ENCODE measurements around the gene SMIM35.

Gene SMIM35

GRCh38 chr11:118111019-118111743 is 24.4 kb upstream of the SMIM35 start:
- Histone ChIP-seq H3K27ac (ENCODE audit: extremely low read depth, low read depth, low read length) (no peak overlapping the region), H3K36me3 (ENCODE audit: control insufficient read depth in 2 of 2, insufficient read depth in 1 of 2, low read length in 2 of 2) (no peaks in the 10 kb centered on the region), H3K4me1 (ENCODE audit: control insufficient read depth, insufficient read depth, low read length) (no peaks in the 10 kb centered on the region), H3K9me3 (ENCODE audit: control insufficient read depth, insufficient read depth, low read depth, low read length) (no peaks in the 10 kb centered on the region), H3K4me3 (ENCODE audit: low read depth, low read length) (no peak overlapping the region)
- ChIA-PET POLR2A (no interaction called here), CTCF (no interaction called here)
- TF ChIP-seq SETDB1 (IDR thresholded peaks at IDR 0.05; ENCODE audit: insufficient read length, low read length): no peak
- TF ChIP-seq ZNF133 (tag by site-specific recombination; IDR thresholded peaks at IDR 0.05): no peak
- TF ChIP-seq YY1 (tag by site-specific recombination; IDR thresholded peaks at IDR 0.05): no peak
- peak; percentile 80 for TF ChIP-seq EGR2 (tag by site-specific recombination; IDR thresholded peaks at IDR 0.05; ENCODE audit: low read depth)
- TF ChIP-seq SP7 (tag by site-specific recombination; IDR thresholded peaks at IDR 0.05): no peak
- TF ChIP-seq ZNF16 (tag by site-specific recombination; IDR thresholded peaks at IDR 0.05; ENCODE audit: low read depth): no peak
- 0 out of 2 replicates have a peak, but pooled peaks have one; percentile 24 for TF ChIP-seq KLF1 (tag by site-specific recombination; IDR thresholded peaks at IDR 0.05)
- TF ChIP-seq ZNF423 (tag by site-specific recombination; IDR thresholded peaks at IDR 0.05): no peak
- TF ChIP-seq PRDM10 (tag by site-specific recombination; IDR thresholded peaks at IDR 0.05): peak; percentile 99
- TF ChIP-seq ZNF157 (tag by site-specific recombination; IDR thresholded peaks at IDR 0.05): no peak
- no peak for TF ChIP-seq ZNF561 (tag by site-specific recombination; IDR thresholded peaks at IDR 0.05; ENCODE audit: borderline replicate concordance)
- peak; percentile 83 for TF ChIP-seq ZFHX2 (tag by site-specific recombination; conservative IDR thresholded peaks at IDR 0.05)
- no peak for TF ChIP-seq KLF7 (tag by site-specific recombination; IDR thresholded peaks at IDR 0.05; ENCODE audit: borderline replicate concordance)

GRCh38 chr11:118109231-118109630 is 22.5 kb upstream of the SMIM35 start:
- ChIA-PET CTCF (interaction anchor here (0.8 kb wide), 1 partner anchor 89 kb away, joined by 4 read pairs; no protein-coding TSS in a partner anchor), POLR2A (no interaction called here)
- no peak overlapping the region for H3K27ac ChIP-seq (ENCODE audit: extremely low read depth, low read depth, low read length)
- TF ChIP-seq ZNF830 (tag by site-specific recombination; IDR thresholded peaks at IDR 0.05; ENCODE audit: low read depth) (no peak), BCL11A (tag by site-specific recombination; IDR thresholded peaks at IDR 0.05; ENCODE audit: low read depth) (no peak), MZF1 (tag by site-specific recombination; IDR thresholded peaks at IDR 0.05; ENCODE audit: borderline replicate concordance) (no peak), ZNF585B (tag by site-specific recombination; IDR thresholded peaks at IDR 0.05) (no peak), ZNF623 (tag by site-specific recombination; IDR thresholded peaks at IDR 0.05) (no peak), ZBTB48 (tag by site-specific recombination; IDR thresholded peaks at IDR 0.05) (no peak), ZBTB7A (tag by site-specific recombination; IDR thresholded peaks at IDR 0.05; ENCODE audit: low read depth) (no peak), ZNF510 (tag by site-specific recombination; IDR thresholded peaks at IDR 0.05; ENCODE audit: insufficient replicate concordance) (no peak), ZNF488 (tag by site-specific recombination; IDR thresholded peaks at IDR 0.05) (no peak), ZNF560 (tag by site-specific recombination; IDR thresholded peaks at IDR 0.05; ENCODE audit: borderline replicate concordance) (no peak), ZNF391 (tag by site-specific recombination; IDR thresholded peaks at IDR 0.05; ENCODE audit: borderline replicate concordance, low read depth) (no peak), ZNF362 (tag by site-specific recombination; IDR thresholded peaks at IDR 0.05) (no peak), SP7 (tag by site-specific recombination; IDR thresholded peaks at IDR 0.05) (no peak), ZNF426 (tag by site-specific recombination; IDR thresholded peaks at IDR 0.05) (no peak), OSR2 (tag by site-specific recombination; IDR thresholded peaks at IDR 0.05) (no peak), ZNF707 (tag by site-specific recombination; IDR thresholded peaks at IDR 0.05) (no peak), ZNF792 (tag by site-specific recombination; IDR thresholded peaks at IDR 0.05) (no peak), ZBTB1 (tag by site-specific recombination; IDR thresholded peaks at IDR 0.05) (no peak), ZNF169 (tag by site-specific recombination; IDR thresholded peaks at IDR 0.05) (no peak)
- H3K4me3 ChIP-seq (ENCODE audit: low read depth, low read length): no peak overlapping the region
- H3K36me3 ChIP-seq (ENCODE audit: control insufficient read depth in 2 of 2, insufficient read depth in 1 of 2, low read length in 2 of 2): no peaks in the 10 kb centered on the region
- no peaks in the 10 kb centered on the region for H3K4me1 ChIP-seq (ENCODE audit: control insufficient read depth, insufficient read depth, low read length)
- H3K9me3 ChIP-seq (ENCODE audit: control insufficient read depth, insufficient read depth, low read depth, low read length): no peaks in the 10 kb centered on the region
